ENCODE results near the gene INPP5A.
A peak's percentile ranks its signal among the peaks of the same experiment; 100 is the strongest.

INPP5A gene

GRCh38 chr10:132541601-132542011 is 4.0 kb downstream of the INPP5A start:
- POLR2A ChIA-PET, result no interaction called here
- TF ChIP-seq CTCF (IDR thresholded peaks at IDR 0.05; ENCODE audit: control extremely low read depth, extremely low read depth, low read depth, missing control alignments), result no peak
- CTCF ChIA-PET, result interaction anchor here (1.0 to 4.1 kb wide), 4 partner anchors 9 to 45 kb away, joined by 3 to 18 read pairs (median 8); no protein-coding TSS in a partner anchor
- DNase-seq (ENCODE audit: extremely low spot score), result no peak

- TF ChIP-seq CTCF (IDR thresholded peaks at IDR 0.05; ENCODE audit: control extremely low read depth, extremely low read depth, low read depth, missing control alignments), result no peak
- ChIA-PET CTCF (interaction anchor here (1.0 to 4.1 kb wide), 4 partner anchors 9 to 44 kb away, joined by 3 to 18 read pairs (median 8); no protein-coding TSS in a partner anchor), POLR2A (no interaction called here)
- no peak for DNase-seq (ENCODE audit: extremely low spot score)
Observed at GRCh38 chr10:132542086-132542775, 4.6 kb downstream of the INPP5A start.

- POLR2A ChIA-PET, result interaction anchor here (1.2 kb wide), 1 partner anchor 29 kb away, joined by 4 read pairs; no protein-coding TSS in a partner anchor
- CTCF ChIA-PET, result interaction anchor here (0.7 to 3.5 kb wide), 2 partner anchors 29 kb away, joined by 3 to 13 read pairs; no protein-coding TSS in a partner anchor
- no peak for TF ChIP-seq CTCF (IDR thresholded peaks at IDR 0.05; ENCODE audit: control extremely low read depth, extremely low read depth, low read depth, missing control alignments)
- no peak for DNase-seq (ENCODE audit: extremely low spot score)
Observed at GRCh38 chr10:132542819-132543218, 5.2 kb downstream of the INPP5A start.

- no peak for DNase-seq (ENCODE audit: extremely low spot score)
- no peak for TF ChIP-seq CTCF (IDR thresholded peaks at IDR 0.05; ENCODE audit: control extremely low read depth, extremely low read depth, low read depth, missing control alignments)
- POLR2A ChIA-PET, result interaction anchor here (1.2 kb wide), 1 partner anchor 28 kb away, joined by 4 read pairs; no protein-coding TSS in a partner anchor
- CTCF ChIA-PET, result no interaction called here
Observed at GRCh38 chr10:132543916-132544743, 6.5 kb downstream of the INPP5A start.

GRCh38 chr10:132544744-132545658 is 7.4 kb downstream of the INPP5A start:
- peak; percentile 64 for DNase-seq (ENCODE audit: extremely low spot score)
- ChIA-PET CTCF (no interaction called here), POLR2A (no interaction called here)
- TF ChIP-seq CTCF (IDR thresholded peaks at IDR 0.05; ENCODE audit: control extremely low read depth, extremely low read depth, low read depth, missing control alignments), result no peak

Measured in GM10248 (cell line).